B cell (primary cell): Measurements from ENCODE around the gene TMED6. TPM values are rescaled to one million over a fixed set of nuclear protein-coding genes. Genes with fewer than 3 reads are reported as not detected.

Source experiments
- ATAC-seq: fragments of 200-7000 bp; cut with Tn5 transposase; one replicate; pipeline ENCODE4 v1.10.0; 2021; ENCODE audit warnings: low read depth, mild to moderate bottlenecking, moderate number of reproducible peaks, moderate library complexity
- CTCF ChIA-PET: fragments of 350-600 bp; sonication (Branson Sonifier 250); formaldehyde crosslinking; loops from one replicate; lab custom pipeline; 2021; ENCODE audit warnings: antibody characterized with exemption, inconsistent platforms; lab: Charles Lee
- POLR2A ChIA-PET: fragments of 350-600 bp; sonication (Branson Sonifier 250); formaldehyde crosslinking; loops from one replicate; lab custom pipeline; 2021; ENCODE audit warnings: antibody characterized with exemption; lab: Charles Lee
- DNase-seq: peaks from one replicate; pipeline ENCODE4 v3.0.0; 2013
- H2AFZ ChIP-seq: 2 replicates; pipeline ENCODE4 v1.6.1; 2012; ENCODE audit warnings: mild to moderate bottlenecking, low read depth, low read length; ENCODE audit not compliant: insufficient read depth, poor library complexity, severe bottlenecking
- H3K27ac ChIP-seq, 2 donors: 1 replicate in 1 of 2; 2 replicates in 1 of 2; pipeline ENCODE4 v1.5.1; 2012 to 2013; ENCODE audit warnings: low read length in 2 of 2, mild to moderate bottlenecking in 2 of 2, moderate library complexity in 1 of 2
- H3K27me3 ChIP-seq, 4 experiments: fragments of 200-600 bp in 1 of 4; sonication (generic) in 1 of 4; replicated peaks in 1 of 4; 1 replicate in 2 of 4; 2 replicates in 2 of 4; pipeline versions ENCODE4 v1.6.1 to v1.7.0; 2013 to 2016; ENCODE audit warnings: low read length in 3 of 4, mild to moderate bottlenecking in 2 of 4, mixed read lengths in 1 of 4, moderate library complexity in 1 of 4; ENCODE audit not compliant: insufficient read depth in 4 of 4, control insufficient read depth in 3 of 4; ENCODE audit errors: control extremely low read depth in 1 of 4
- H3K36me3 ChIP-seq, 2 experiments: replicated peaks in 1 of 2; 1 replicate in 1 of 2; 2 replicates in 1 of 2; pipeline versions ENCODE4 v1.6.1 to v1.7.1; 2013; ENCODE audit warnings: low read length in 1 of 2; ENCODE audit not compliant: insufficient read depth in 2 of 2, control insufficient read depth in 1 of 2; ENCODE audit errors: control extremely low read depth in 1 of 2, extremely low read depth in 1 of 2
- H3K4me1 ChIP-seq, 2 donors: fragments of 200-600 bp in 1 of 2; sonication (generic) in 1 of 2; 1 replicate in 1 of 2; 2 replicates in 1 of 2; pipeline versions ENCODE4 v1.5.1 to v1.6.1; 2013 to 2017; ENCODE audit warnings: low read length in 2 of 2; ENCODE audit not compliant: control insufficient read depth in 2 of 2, insufficient read depth in 2 of 2
- H3K4me2 ChIP-seq: replicated peaks from 2 replicates; pipeline ENCODE3; 2012; ENCODE audit warnings: mild to moderate bottlenecking, low read depth, low read length; ENCODE audit not compliant: poor library complexity, severe bottlenecking
- H3K4me3 ChIP-seq, 5 experiments: fragments of 200-600 bp in 1 of 5; sonication (generic) in 1 of 5; 1 replicate in 3 of 5; 2 replicates in 2 of 5; pipeline versions ENCODE4 v1.5.1 to v1.7.0; 2011 to 2016; ENCODE audit warnings: low read length in 4 of 5, mild to moderate bottlenecking in 4 of 5, low read depth in 2 of 5, control low read depth in 1 of 5, moderate library complexity in 1 of 5; ENCODE audit not compliant: insufficient read depth in 1 of 5; ENCODE audit errors: control extremely low read depth in 1 of 5, extremely low read depth in 1 of 5
- H3K79me2 ChIP-seq: fragments of 200-600 bp; sonication (generic); one replicate; pipeline ENCODE4 v1.6.0; 2016; ENCODE audit warnings: low read length; ENCODE audit not compliant: control insufficient read depth, insufficient read depth
- H3K9ac ChIP-seq: fragments of 200-600 bp; sonication (generic); 2 replicates; pipeline ENCODE4 v1.6.1; 2017; ENCODE audit warnings: mild to moderate bottlenecking, low read length, moderate library complexity
- H3K9me3 ChIP-seq, 3 donors: one replicate each; pipeline versions ENCODE4 v1.6.1 to v1.7.1; 2013; ENCODE audit warnings: low read length in 2 of 3; ENCODE audit not compliant: control insufficient read depth in 2 of 3, insufficient read depth in 1 of 3; ENCODE audit errors: control extremely low read depth in 1 of 3
- H4K20me1 ChIP-seq: 2 replicates; pipeline ENCODE4 v1.6.0; 2012; ENCODE audit warnings: mild to moderate bottlenecking, low read length; ENCODE audit not compliant: insufficient read depth, control insufficient read depth, poor library complexity, severe bottlenecking
- H3K27ac Mint-ChIP-seq: one replicate; pipeline ENCODE4 v1.8.0; 2021; ENCODE audit warnings: mixed read lengths
- H3K27me3 Mint-ChIP-seq: one replicate; pipeline ENCODE4 v1.8.0; 2021; ENCODE audit warnings: mixed read lengths
- H3K4me1 Mint-ChIP-seq: one replicate; pipeline ENCODE4 v1.8.0; 2021; ENCODE audit warnings: mixed read lengths
- H3K4me3 Mint-ChIP-seq: one replicate; pipeline ENCODE4 v1.8.0; 2021; ENCODE audit warnings: mixed read lengths
- H3K9me3 Mint-ChIP-seq: one replicate; pipeline ENCODE4 v1.8.0; 2022; ENCODE audit warnings: mixed read lengths; ENCODE audit not compliant: insufficient read depth
- CTCF ChIP-seq: fragments of 200-600 bp; IDR thresholded peaks from one replicate; pipeline ENCODE4 v1.8.0; 2022; ENCODE audit warnings: antibody characterized with exemption, mild to moderate bottlenecking
- EZH2 ChIP-seq: IDR thresholded peaks from 2 replicates; pipeline ENCODE4 v1.6.1; 2012; ENCODE audit warnings: borderline replicate concordance, low read depth, mild to moderate bottlenecking, moderate library complexity, low read length; ENCODE audit not compliant: insufficient read depth, poor library complexity, severe bottlenecking
- WGBS: methylation state at CpG from one replicate; pipeline ENCODE4 v1.1.5; 2013; ENCODE audit warnings: missing lambda C conversion rate; ENCODE audit not compliant: insufficient coverage; 5-methylcytosine and 5-hydroxymethylcytosine counted together
- intact Hi-C: fragments of 100-400 bp; cut with micrococcal nuclease; formaldehyde crosslinking; loops from one replicate; pipeline ENCODE4 v1.10.0; 2022
- polyA plus RNA-seq: library from polyadenylated mRNA; depleted of rRNA; stranded (reverse); fragments of >200 nt; gene quantifications from 2 replicates; pipeline ENCODE4 v1.2.3, GENCODE V29; 2012
- total RNA-seq, 2 donors: library from RNA; stranded (reverse); fragments of 120-200 nt in 1 of 2; gene quantifications; 1 replicate in 1 of 2; 2 replicates in 1 of 2; pipeline versions ENCODE4 v1.2.3 to v1.2.4, GENCODE V29; 2013 to 2022

Gene TMED6
- total and polyA plus RNA-seq, 2 donors (not counting 1 experiment from before 2014, with no cell fraction given), result 0.78 to 4.5 TPM

GRCh38 chr16:69373019-69373418, 21.4 kb upstream of the TMED6 start:
- Histone ChIP-seq H3K27me3 (no peaks in the 10 kb centered on the region), H3K4me3 (no peak overlapping the region), H3K79me2 (peaks cover 38% of the 10 kb centered on the region), H3K36me3 (peaks cover 4 to 34% of the 10 kb centered on the region in 2 experiments), H3K9me3 (peaks cover 0 to 7% (median 0%) of the 10 kb centered on the region in 3 donors), H2AFZ (no peak overlapping the region), H3K9ac (no peak overlapping the region), H3K27ac (peak overlapping the region; percentile 70 to 74), H3K4me2 (no peak overlapping the region), H3K4me1 (peaks cover 25 to 44% of the 10 kb centered on the region in 2 donors), H4K20me1 (no peaks in the 10 kb centered on the region)
- Mint-ChIP-seq H3K27me3 (no peaks in the 10 kb centered on the region), H3K4me3 (no peak overlapping the region), H3K9me3 (peaks cover 3% of the 10 kb centered on the region), H3K4me1 (peaks cover 48% of the 10 kb centered on the region), H3K27ac (peak overlapping the region; percentile 70)
- TF ChIP-seq EZH2 (no peak), CTCF (no peak)
- intact Hi-C loops, result no loop called here
- ChIA-PET CTCF (interaction anchor here (1.1 to 1.2 kb wide), 2 partner anchors 12 to 24 kb away, joined by 5 read pairs; no protein-coding TSS in a partner anchor), POLR2A (no interaction called here)
- DNase-seq (no peak), ATAC-seq (no peak)
- no CpG with 5 or more reads among the region's 1 CpG for WGBS

GRCh38 chr16:69371564-69371963, 20.0 kb upstream of the TMED6 start:
- DNase-seq (peak; percentile 73), ATAC-seq (peak; percentile 79)
- peaks cover 3% of the 10 kb centered on the region for H3K9me3 Mint-ChIP-seq
- POLR2A ChIA-PET, result no interaction called here
- peaks cover 42% of the 10 kb centered on the region for H3K4me1 Mint-ChIP-seq
- no peak overlapping the region for H2AFZ ChIP-seq
- H3K4me2 ChIP-seq, result peak overlapping the region; percentile 54
- peaks cover 0 to 7% (median 0%) of the 10 kb centered on the region in 3 donors for H3K9me3 ChIP-seq
- TF ChIP-seq EZH2 (no peak), CTCF (no peak)
- H4K20me1 ChIP-seq, result no peaks in the 10 kb centered on the region
- H3K79me2 ChIP-seq, result peaks cover 34% of the 10 kb centered on the region
- no peaks in the 10 kb centered on the region for H3K27me3 ChIP-seq
- peak overlapping the region; percentile 86 for H3K27ac Mint-ChIP-seq
- H3K9ac ChIP-seq, result no peak overlapping the region
- no peaks in the 10 kb centered on the region for H3K27me3 Mint-ChIP-seq
- H3K36me3 ChIP-seq, result peaks cover 4 to 41% of the 10 kb centered on the region in 2 experiments
- H3K4me3 ChIP-seq, result no peak overlapping the region
- H3K4me1 ChIP-seq, result peaks cover 25 to 44% of the 10 kb centered on the region in 2 donors
- peak overlapping the region; percentile 70 to 74 for H3K27ac ChIP-seq
- CTCF ChIA-PET, result interaction anchor here (0.8 to 0.9 kb wide), 2 partner anchors 13 to 221 kb away, joined by 3 read pairs; no protein-coding TSS in a partner anchor
- peak overlapping the region; percentile 68 for H3K4me3 Mint-ChIP-seq
- no CpG with 5 or more reads among the region's 2 CpGs for WGBS
- intact Hi-C loops, result loop anchor here (2.0 kb wide), 1 partner anchor 13 kb away; no protein-coding TSS in a partner anchor
